Islet precursor cell (in vitro differentiated cells): Measurements from ENCODE around the gene TMEM40.

ENCODE experiments used
- DNase-seq: peaks from one replicate; pipeline ENCODE4 v3.0.0-alpha.2; 2018

Gene TMEM40

DNA sequence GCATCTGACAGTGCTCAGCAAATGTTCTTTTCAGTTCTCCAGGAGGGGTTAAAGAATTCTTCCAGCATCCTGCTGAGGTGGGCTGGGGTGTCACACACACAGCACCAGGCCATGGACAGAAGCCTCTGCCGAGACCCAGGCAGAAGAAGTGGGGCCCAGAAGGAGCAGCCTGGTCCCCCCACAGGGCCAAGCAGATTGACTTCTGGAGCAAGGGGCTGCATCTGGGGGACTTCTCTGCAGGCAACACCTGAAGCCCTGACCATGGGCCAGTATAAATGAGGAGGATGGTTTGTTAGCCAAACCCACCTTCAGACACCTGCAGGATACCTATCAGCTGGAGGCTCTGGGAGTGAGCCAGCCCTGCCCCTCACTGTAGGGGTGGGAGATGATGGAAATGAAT lies 16.2 kb upstream of the TMEM40 start:
- DNase-seq: no peak

DNA sequence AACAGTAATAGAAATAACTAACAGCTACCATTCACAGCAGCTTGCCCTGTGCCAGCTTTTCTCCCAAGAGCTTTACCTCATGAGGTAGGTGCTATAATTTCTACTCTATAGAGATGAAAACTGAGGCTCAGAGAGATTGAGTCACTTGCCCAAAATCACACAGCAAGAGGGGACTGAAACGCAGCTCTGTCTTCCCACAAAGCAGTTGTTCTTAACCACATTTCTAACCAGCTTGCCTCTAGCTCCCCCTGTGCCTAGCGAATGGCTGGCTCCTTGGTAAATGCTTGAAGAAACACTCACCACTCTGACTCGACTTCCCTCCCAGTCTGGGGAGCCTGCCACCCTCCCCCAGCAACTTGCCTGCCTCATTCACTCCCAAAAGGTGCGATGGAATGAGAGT lies 15.6 kb upstream of the TMEM40 start:
- DNase-seq: no peak

DNA sequence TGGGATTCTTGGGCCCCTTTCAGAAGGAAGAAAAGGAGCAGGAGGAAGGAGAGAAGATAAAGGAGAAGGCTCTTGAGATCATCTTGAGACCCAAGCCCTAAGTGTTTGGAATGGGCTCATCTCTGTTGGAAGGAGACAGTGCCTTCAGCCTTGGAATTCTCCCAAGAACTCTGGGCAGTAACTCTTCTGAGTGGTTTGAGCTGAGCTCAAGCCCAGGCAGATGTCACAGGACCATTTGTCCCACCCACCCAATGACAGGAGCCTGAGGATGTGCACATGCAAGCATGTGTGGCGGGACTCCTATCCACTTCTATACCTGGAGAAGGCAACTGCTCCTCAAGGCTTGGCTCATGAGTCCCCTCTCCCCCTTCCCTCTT lies 14.6 kb upstream of the TMEM40 start:
- no peak for DNase-seq

DNA sequence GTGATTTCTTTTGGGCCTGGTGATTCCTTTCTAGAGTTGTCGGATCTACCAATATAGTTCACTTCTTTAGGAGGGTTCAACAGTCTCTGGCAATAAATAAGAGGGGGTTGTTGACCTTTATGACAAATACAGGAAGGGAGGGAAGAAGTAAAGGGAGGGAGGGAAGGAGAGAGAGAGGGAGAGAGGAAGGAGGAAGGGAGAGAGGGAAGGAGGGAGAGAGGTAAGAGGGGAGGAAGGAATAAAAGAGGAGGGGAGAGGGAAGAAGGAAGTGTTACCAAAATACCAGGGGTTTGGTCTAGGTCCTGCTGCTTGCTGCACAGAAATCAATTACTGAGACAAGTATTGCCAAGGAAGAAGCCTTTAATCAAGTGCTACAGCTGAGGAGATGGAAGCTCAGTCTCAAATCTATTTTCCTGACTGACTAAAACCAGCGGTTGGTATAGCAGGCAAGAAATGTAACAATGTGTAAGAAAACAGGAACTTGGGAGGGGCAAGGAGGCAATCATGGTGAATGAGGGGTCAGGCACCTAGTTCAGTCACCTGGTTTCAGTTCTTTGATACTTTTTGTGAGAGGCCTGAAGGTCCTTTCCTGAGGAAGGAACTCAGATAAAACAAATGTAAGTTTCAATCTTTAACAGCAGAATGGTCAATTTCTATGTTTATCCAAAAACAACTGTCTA lies 14.1 kb upstream of the TMEM40 start:
- no peak for DNase-seq

DNA sequence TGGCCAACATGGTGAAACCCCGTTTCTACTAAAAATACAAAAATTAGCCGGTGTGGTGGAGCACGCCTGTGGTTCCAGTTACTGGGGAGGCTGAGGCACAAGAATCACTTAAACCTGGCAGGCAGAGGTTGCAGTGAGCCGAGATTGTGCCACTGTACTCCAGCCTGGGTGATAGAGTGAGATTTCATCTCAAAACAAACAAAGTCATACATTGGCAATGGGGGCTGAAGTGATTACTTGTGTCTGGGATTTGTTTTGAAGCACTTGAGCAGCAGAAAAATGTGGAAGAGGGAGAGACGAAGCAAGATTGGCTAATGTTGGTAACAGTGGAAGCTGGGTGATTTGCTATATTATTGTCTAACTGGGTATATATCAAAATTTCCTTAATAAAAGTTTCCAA lies 13.4 kb upstream of the TMEM40 start:
- no peak for DNase-seq

DNA sequence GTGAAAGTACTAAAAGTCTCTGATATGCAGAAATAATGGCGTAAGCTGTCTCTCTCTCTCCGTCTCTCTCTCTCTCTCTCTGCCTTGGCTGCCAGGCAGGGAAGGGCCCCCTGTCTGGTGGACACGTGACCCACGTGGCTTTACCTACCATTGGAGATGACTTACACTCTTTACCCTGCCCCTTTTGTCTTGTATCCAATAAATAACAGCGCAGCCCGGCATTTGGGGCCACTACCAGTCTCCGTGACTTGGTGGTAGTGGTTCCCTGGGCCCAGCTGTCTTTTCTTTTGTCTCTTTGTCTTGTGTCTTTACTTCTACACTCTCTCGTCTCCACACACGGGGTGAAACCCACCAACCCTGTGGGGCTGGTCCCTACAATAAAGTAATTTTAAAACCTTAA lies 12.2 kb upstream of the TMEM40 start:
- DNase-seq: no peak

DNA sequence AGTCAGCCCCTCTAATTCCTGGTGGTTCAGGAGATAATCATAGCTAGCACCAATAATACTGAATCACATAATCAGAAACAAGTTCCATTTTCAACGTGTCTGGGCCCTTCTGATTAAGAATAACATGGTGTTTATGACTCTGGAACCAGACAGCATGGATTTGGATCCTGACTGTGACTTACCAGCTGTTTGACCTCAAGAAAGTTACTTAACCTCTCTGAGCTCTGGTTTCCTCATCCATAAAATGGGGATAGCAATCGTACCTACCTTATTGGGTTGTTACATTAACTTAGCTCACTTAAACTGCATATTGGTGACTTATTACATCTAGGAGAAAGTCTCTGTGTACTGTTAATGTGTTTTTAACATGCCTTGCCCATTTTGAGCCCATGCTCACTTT lies 10.7 kb upstream of the TMEM40 start:
- no peak for DNase-seq

DNA sequence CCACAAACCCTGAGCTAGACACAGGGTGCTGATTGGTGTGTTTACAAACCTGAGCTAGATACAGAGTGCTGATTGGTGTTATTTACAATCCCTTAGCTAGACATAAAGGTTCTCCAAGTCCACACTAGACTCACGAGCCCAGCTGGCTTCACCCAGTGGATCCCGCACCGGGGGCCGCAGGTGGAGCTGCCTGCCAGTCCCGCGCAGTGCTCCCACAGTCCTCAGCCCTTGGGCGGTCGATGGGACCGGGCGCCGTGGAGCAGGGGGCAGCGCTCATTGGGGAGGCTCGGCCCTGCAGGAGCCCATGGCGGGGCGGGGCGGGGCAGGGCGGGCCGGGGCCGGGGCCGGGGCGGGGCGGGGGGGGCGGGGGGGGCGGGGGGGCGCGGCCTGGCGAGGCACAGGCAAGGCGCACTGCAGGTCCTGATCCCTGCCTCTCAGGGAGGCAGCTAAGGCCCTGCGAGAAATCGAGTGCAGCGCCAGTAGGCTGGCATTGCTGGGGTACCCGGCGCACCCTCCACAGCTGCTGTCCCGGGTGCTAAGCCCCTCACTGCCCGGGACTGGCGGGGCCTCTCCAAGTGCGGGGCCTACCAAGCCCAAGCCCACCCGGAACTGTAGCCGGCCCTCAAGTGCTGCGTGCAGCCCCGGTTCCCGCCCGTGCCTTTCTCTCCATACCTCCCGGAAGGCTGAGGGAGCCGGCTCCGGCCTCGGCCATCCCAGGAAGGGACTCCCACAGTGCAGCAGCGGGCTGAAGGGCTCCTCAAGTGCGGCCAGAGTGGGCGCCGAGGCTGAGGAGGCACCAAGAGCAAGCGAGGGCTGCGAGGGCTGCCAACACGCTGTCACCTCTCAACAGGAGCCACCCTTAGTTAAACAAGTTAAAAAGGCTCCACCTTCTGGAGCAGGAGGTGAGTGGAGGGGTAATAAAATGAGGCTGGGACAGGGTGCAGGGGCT lies 9.8 kb upstream of the TMEM40 start:
- DNase-seq: no peak

DNA sequence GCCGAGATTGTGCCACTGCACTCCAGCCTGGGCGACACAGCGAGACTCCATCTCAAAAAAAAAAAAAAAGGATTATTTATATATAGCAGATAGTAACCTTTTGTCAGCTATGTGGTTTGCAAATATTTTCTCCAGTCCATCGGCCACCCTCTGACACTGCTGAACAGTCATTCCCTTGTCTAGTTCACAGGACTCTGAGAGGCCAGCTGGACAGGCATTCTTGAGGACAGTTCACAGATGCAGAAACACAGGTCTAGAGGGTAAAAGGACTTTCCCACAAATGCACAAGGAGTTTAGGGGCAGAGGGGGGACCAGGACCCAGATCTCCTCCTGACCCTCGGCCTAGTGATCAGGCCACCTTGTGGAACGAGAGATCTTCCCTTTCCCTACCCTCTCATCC lies 7.5 kb upstream of the TMEM40 start:
- peak; percentile 64 for DNase-seq

DNA sequence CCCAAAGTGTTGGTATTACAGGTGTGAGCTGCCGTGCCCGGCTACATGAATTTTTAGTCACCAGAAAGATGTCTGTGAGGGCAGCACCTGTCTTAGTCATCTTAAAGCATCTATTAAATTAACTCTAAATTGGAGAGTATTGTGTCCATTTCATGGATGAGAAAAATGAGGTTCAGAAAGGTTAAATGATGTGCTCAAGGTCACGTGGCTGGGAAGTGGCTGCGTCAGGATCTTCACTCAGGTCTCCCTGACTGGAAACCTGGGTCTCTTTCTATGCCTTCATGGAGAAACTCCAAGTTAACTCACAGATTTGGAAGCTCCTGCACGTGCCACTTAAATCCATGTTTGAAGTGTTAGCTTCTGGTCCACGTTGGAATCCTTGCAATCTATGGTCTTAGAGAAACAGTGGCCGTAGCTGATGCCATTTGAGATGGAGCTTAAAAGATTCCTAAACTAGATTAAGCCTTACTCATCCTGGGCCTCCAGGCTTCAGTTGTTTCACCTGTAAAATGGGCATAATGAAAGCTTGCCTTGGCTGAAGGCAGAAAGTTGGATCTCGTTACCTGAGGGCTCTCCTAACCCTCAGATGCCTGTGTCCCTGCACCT lies 5.2 kb upstream of the TMEM40 start:
- no peak for DNase-seq

DNA sequence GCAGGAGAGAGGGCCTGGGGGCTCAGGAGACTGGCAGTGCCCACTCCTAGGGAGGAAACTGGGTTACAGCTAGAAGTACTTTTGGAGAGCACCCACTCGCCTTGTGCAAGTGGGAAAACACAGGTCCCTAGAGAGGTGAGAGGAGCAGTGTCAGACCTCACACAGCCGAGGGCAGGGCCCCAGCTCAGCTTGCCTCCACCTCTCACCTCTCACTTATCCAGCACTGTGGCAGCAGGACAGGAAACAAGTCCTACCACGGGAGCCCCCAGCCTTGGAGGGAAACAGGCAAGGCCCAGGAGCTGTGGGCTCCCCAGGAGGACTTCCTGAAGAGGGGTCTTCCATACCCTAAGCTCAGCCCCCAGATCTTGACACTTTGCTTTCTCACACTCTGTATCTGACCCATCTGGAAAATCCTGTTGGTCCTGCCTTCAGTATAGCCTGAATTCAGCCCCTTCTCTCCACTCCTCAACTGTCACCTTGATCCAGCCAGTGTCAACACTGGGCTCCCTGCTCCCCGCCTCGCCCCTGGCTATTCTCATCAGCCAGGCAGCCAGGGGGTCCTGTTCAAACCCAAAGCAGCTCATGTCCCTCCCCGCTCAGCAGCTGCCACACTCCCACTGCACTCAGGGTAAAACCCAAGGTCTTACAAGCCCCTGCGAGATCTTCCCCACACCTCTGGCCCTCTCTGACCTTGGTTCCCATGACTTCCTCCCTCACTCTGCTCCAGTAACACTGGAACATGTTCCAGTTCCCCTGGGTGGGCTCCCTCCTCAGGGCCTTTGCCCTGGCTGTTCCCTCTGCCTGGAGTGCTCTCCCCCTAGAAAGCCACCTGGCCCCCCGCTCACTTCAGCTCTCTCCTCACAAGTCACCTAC lies 870 bp upstream of the TMEM40 start:
- no peak for DNase-seq

DNA sequence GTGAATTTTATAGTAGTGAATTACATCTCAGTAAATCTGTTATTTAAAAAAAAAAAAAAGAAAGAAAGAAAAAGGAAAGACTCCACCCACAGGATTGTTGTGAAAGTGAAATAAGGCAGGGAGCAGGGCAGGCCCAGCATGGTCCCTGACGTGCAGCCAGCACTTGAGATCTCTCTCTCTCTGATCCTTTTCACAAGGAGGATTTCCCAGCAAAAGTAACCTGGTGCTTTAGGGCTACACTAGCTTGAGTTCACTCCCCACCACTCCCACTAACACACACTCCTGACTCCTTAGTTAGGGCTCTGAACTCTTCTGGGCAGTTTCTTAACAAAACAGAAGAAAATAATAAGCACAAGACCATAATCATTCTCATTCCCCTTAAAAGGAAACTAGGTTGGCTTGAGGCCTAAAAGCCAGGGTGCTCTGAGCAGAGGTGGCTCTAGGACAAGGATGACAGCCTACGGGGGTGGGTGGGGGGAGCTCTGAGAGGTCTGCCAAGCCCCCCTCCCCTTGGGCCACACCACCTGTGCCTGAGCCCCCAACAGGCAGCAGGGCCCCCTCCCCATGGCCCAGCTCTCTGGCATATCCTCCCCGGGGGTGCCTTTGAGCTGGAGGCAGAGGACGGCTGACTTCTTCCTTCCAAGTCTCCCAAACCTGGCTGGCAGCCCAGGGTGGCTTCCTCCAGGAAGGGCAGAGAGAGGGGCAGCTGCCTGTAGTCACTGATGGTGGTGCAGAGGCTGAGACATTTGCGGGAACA lies 856 bp downstream of the TMEM40 start:
- DNase-seq: no peak

DNA sequence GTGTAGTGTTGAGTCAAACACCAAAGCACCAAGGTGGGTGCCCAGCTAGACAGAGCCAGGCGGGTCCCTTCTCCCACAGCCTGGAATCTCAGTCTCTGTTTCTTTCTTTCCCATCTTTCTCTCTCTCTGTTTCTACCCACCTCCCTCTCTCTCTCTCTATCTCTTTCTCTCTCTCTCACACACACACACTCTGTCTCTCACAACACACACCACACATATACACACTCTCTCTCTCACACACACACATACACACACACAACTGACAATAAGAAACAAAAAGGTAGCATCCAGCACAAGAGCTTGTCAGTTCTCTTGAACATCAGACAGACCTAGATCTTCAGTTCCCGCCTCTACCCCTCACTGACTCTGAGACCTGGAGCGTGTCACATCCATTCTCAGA lies 2.4 kb downstream of the TMEM40 start:
- DNase-seq: no peak

DNA sequence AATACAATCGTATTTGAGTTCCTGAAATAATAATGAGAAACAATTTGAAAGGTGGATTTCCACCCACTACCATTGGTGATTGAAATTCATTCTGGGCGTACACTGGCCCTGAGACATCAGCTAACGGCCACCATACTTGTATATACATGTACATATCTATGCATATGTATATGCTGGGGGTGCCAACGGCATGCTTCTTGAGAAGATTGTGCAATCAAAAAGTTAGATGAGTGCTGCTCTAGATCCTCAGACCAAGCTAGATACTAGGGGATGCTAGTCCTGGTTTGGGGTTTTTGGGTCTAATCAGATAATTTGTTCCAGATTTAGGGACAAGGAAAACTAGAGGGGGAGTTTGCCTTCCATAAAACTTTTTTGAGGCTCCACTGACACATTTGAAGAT lies 2.9 kb downstream of the TMEM40 start:
- no peak for DNase-seq

DNA sequence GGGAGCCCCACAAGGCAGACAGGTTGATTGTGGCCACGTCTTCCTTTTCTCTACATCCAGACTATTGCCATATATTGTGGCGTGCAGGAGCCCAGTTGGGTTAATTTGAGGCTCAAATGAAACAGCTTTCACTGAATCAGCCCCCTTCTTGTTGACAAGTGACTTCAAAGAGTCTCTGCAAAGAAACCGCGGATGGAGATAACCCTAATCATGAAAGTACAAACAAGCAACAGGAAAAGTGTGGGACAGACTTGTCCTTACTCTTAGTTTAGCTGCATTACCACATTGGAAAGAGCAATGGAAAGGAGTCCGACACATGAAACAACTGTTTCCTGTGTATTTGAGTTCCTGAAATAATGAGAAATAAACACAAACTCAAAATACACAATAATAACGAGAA lies 3.3 kb downstream of the TMEM40 start:
- DNase-seq: no peak

DNA sequence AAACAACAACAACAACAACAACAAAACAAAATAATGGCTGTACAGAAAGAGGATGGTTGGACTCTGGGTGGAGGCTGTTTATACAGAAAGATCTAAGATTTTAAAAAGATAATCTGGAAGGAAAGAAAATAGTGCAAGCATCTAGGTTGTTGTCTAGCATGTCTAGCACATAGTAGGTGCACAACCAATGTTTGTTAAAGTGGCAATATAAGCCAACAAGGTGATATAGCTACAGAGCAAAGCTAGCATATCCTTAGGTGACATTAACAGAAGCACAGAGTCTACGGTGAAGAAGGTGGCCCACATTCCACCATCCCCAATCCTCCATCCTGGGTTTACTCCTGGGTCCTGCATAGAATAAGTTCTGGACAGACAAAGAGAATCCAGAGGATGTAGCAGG lies 4.7 kb downstream of the TMEM40 start:
- no peak for DNase-seq

DNA sequence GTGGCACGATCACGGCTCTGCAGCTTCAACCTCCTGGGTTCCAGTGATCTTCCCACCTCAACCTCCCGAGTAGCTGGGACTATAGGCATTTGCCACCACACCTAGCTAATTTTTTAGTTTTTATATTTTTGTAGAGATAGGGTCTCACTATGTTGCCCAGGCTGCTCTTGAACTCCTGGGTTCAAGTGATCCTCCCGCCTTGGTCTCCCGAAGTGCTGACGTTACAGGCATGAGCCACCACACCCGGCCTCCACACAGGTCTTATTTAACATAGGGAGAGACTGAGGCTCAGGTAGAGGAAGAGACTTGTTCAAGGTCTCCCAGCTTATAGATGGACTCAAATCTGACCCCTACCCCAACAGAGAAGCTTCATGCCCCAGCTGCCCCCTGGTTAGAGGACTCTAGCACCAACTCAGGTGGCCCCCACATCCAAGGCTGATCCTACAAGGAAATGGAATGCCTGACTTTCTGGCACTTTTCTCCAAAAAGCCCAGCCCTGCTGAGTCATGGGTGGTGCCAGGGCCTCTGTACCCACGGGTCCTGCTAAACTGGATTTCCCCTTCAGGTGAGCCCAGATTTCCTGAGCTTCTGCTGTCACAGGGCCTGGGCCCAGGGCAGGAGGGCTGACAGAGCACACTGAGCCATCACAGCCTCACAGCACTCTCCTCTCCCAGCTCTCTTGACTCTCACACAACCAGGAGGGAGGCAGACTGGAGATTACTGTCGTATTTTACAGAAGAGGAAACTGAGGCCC lies 5.6 kb downstream of the TMEM40 start:
- no peak for DNase-seq

DNA sequence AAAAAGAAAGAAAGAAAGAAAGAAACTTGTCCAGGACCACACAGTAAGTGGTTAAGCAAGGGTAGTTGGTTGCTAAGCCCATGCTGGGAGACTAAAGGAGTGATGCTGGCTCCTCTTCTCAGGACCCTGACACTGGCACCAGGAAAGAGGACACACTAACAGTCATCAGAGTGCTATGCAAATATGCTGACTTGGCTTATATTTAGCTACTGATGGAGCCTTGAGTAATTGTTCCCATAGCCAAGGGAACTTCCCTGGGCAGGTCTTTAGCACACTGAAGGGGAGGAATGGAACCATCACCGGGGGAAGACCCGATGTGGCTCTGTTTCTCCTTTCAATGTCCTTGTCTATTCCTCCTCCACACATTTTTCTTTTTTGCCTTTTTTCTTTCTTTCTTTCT lies 6.2 kb downstream of the TMEM40 start:
- DNase-seq: no peak

DNA sequence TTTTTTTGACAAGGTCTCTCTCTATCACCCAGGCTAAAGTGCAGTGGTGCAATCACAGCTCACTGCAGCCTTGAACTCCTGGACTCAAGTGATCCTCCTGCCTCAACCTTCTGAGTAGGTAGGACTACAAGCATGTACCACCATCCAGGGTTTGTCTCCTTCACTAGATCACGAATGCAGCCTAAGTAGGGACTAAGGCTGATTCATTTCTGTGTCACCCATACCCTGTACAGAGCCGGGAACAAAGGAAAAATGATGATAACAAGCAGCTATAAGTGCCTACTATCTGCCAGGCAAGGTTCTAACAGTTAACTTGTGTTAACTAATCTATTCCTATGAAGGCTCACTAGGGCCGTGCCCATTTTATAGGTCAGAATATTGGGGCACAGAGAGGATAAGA lies 7.0 kb downstream of the TMEM40 start:
- no peak for DNase-seq

DNA sequence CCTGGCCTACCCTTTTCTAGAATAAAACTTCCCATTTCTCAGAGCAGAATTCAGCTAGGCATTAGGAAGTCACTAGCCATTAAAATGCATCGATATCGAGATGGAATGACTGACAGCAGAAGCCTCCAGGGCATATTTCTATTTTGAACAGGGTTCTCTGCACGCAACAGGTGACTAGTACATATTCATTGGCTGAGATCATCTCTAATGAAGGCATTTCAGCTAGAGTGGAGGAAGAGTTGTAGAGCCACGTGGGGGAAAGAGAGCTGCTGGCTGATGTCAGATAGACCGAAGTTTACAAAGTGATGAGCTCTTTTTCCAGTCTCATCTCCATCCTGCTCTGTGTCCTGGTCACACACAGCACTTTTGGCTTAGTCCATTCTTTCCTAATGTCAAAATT lies 7.5 kb downstream of the TMEM40 start:
- no peak for DNase-seq

DNA sequence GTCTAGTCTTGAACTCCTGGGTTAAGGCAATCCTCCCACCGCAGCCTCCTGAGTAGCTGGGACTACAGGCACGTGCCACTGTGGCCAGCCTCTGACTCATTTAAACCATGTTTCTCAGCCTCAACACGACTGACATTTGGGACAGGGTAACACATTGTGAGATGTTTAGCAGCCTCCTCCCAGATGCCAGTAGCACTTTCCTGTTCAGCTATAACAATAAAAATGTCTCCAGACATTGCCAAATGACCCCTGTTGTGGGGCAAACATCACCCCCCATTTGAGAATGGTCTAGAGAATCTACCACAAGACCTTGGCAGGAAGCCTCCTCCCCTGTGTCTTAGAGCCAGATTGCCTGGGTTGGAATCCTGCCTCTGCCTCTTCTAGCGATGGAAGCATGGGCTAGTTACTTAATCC lies 8.4 kb downstream of the TMEM40 start:
- no peak for DNase-seq

DNA sequence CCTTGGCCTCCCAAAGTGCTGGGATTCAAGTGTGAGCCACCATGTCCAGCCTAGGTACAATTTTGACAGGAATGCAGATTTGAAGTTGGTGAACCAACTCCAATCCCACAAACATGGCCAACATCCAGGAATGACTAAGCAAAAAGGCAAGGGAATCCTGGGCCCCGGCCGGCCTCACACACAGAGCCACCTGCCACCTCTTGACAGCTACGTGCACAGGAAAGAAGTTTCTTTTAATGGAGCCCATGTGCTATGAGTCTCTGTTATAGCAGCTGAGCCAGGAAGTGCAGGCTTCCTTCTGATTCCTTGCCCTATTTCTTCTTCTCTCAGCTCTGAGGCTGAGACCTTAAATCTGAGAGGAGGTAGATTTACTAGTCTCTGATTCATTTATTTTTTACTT lies 8.8 kb downstream of the TMEM40 start:
- no peak for DNase-seq
